GM18909 (cell line): ENCODE data around the gene STK17A.
"Not testable (repeated sequence)": the region's sequence is repeated elsewhere in the genome, so short reads cannot be mapped to it uniquely, and the experiment has no call there.

Source experiments
- ATAC-seq: cut with Tn5 transposase; IDR thresholded peaks from one replicate; pipeline ENCODE4 v1.9.1; 2021; ENCODE audit warnings: mild to moderate bottlenecking; ENCODE audit not compliant: unreplicated experiment, poor library complexity

STK17A gene

GRCh38 chr7:43593010-43593409 lies 10.1 kb downstream of the STK17A start:
- ATAC-seq = no peak

- ATAC-seq = no peak
Observed at GRCh38 chr7:43594020-43594419, 11.1 kb downstream of the STK17A start.

- ATAC-seq = not testable (repeated sequence)
Observed at GRCh38 chr7:43596426-43596825, 13.5 kb downstream of the STK17A start.

- ATAC-seq = no peak
Observed at GRCh38 chr7:43600056-43600455, 17.1 kb downstream of the STK17A start.

GRCh38 chr7:43602256-43602655 lies 19.3 kb downstream of the STK17A start:
- ATAC-seq = no peak

GRCh38 chr7:43604251-43604650 lies 21.3 kb downstream of the STK17A start:
- no peak for ATAC-seq

- no peak for ATAC-seq
Observed at GRCh38 chr7:43609097-43609496, 26.2 kb downstream of the STK17A start.

- ATAC-seq = no peak
Observed at GRCh38 chr7:43612128-43612527, 29.2 kb downstream of the STK17A start.

- ATAC-seq = peak; percentile 66
Observed at GRCh38 chr7:43612599-43613589, 30.0 kb downstream of the STK17A start.

GRCh38 chr7:43615558-43616145 lies 32.7 kb downstream of the STK17A start:
- no peak for ATAC-seq

- ATAC-seq = no peak
Observed at GRCh38 chr7:43616977-43617376, 34.1 kb downstream of the STK17A start.

- ATAC-seq = no peak
Observed at GRCh38 chr7:43618073-43618472, 35.2 kb downstream of the STK17A start.

GRCh38 chr7:43619213-43620012 lies 36.5 kb downstream of the STK17A start:
- ATAC-seq = no peak

GRCh38 chr7:43621729-43622448 lies 39.0 kb downstream of the STK17A start:
- ATAC-seq = no peak

GRCh38 chr7:43624156-43624555 lies 41.2 kb downstream of the STK17A start:
- ATAC-seq = no peak

- ATAC-seq = peak; percentile 80
Observed at GRCh38 chr7:43625453-43625852, 42.5 kb downstream of the STK17A start.

GRCh38 chr7:43625980-43626379 lies 43.1 kb downstream of the STK17A start:
- no peak for ATAC-seq

- no peak for ATAC-seq
Observed at GRCh38 chr7:43626695-43627094, 43.8 kb downstream of the STK17A start.

GRCh38 chr7:43627798-43628197 lies 44.9 kb downstream of the STK17A start:
- not testable (repeated sequence) for ATAC-seq

- no peak for ATAC-seq
Observed at GRCh38 chr7:43628431-43628830, 45.5 kb downstream of the STK17A start.
